ENCODE data around the gene CFAP61.

GRCh38 chr20:20027284-20027683 is 25.0 kb upstream of the CFAP61 start:
- no peak for TF ChIP-seq POLR2A (IDR thresholded peaks at IDR 0.05)
- no peak for TF ChIP-seq CTCF (IDR thresholded peaks at IDR 0.05)

All from adrenal gland (tissue), 5 donors.